ENCODE data around the gene REXO4.
"Not testable (repeated sequence)": the region's sequence is repeated elsewhere in the genome, so short reads cannot be mapped to it uniquely, and the experiment has no call there.

Gene REXO4, protein sequence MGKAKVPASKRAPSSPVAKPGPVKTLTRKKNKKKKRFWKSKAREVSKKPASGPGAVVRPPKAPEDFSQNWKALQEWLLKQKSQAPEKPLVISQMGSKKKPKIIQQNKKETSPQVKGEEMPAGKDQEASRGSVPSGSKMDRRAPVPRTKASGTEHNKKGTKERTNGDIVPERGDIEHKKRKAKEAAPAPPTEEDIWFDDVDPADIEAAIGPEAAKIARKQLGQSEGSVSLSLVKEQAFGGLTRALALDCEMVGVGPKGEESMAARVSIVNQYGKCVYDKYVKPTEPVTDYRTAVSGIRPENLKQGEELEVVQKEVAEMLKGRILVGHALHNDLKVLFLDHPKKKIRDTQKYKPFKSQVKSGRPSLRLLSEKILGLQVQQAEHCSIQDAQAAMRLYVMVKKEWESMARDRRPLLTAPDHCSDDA

DNA sequence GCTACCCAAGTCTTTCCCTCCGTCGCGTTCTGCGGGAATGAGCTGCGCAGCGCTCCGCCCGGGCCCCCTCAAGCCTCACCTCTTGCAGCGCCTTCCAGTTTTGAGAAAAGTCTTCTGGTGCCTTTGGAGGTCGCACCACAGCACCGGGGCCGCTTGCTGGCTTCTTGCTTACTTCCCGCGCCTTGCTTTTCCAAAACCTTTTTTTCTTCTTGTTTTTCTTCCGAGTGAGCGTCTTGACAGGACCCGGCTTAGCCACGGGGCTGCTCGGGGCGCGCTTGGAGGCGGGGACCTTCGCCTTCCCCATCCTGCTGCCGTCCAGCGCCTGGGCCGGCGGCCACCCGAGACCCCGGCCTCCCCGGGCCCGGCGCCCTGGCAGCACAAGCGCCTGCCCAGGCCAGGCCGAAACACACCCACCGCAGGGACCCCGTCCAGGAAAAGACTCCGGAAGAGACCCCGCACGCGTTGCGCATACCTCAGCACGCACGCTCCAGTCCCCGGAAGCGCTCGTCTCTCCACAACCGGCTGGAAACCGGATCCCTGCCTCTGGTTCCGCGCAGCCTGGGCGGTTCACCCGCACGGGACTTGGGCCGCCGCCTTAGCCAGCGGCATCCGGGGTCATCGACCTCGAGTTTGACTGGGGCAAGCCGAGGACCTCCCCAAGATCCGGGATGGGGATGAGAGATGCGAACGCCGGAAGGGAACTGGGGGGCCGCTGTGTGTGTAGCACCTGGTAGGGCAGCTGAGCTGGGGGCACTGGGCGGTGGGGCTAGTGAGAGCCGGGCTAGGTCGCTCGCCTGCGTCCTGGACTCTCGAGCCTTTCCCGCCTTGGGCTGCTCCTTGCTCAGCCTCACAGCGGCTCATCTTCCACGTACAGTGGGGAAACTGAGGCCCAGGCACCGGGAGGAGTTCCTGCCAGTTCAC lies at the start of gene REXO4:
Gene REXO4 (minus strand): TSS at position 470 of the 921 bp plus-strand sequence. CDS start 166 bp downstream, at position 304.
- peak; percentile 68 for DNase-seq (ENCODE audit: low read depth)

DNA sequence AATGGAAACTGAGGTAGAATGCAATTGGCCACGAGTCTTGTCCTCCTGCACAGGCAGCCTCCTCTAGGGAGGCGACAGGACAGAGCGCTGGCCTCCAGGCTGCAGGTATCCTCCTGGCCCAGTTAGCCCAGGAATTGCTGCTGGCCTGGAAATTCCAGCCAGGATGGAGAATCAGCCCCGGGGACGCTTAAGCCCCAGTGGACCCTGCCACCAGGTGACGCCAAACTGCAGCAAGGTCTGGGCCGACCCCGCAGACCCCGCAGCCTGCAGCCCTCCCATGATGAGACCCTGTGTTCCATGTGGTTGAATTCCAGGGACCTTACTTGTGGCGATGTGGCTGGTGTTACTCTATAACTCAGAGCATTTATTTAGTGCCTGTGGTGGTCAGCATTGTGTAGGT lies 49.3 kb upstream of the REXO4 start:
- no peak for DNase-seq (ENCODE audit: low read depth)

DNA sequence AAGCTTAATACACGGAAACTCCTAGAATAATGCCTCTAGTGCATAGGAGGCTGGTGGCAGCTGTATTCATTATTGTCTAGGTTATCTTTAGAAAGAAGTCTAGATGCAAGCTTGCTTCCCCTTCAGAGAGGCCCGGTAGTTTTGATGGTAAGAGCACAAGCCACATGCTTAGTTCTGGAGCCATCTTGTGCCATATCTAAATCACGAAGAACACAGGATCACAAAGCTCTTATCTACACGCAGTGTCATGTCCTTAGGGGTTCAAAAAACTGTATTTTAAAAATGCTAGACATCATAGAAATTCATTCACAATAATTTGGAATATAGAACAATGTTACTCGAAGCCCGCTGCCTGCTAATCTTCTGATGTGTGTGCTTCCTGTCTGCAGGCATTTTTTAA lies 48.2 kb upstream of the REXO4 start:
- DNase-seq (ENCODE audit: low read depth), result no peak

DNA sequence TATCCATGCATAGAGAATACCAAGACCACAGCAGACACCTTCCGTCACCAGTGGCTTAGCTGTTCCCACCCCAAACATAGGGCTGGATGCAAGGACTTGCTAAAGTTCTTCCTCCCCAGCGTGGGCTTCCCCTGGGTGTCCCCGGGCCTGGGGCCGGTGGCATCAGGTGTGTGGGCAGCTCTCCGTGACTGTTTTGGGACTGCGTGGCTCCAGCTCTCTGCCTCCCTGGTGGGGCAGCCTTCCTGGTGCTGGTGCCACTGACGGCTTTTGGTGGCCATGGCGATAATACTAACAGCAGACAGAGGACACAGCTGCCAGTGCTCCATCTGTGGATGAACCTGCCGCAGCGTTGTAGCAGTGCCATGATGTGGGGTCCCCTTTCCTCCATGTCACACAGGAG lies 46.8 kb upstream of the REXO4 start:
- DNase-seq (ENCODE audit: low read depth), result no peak

DNA sequence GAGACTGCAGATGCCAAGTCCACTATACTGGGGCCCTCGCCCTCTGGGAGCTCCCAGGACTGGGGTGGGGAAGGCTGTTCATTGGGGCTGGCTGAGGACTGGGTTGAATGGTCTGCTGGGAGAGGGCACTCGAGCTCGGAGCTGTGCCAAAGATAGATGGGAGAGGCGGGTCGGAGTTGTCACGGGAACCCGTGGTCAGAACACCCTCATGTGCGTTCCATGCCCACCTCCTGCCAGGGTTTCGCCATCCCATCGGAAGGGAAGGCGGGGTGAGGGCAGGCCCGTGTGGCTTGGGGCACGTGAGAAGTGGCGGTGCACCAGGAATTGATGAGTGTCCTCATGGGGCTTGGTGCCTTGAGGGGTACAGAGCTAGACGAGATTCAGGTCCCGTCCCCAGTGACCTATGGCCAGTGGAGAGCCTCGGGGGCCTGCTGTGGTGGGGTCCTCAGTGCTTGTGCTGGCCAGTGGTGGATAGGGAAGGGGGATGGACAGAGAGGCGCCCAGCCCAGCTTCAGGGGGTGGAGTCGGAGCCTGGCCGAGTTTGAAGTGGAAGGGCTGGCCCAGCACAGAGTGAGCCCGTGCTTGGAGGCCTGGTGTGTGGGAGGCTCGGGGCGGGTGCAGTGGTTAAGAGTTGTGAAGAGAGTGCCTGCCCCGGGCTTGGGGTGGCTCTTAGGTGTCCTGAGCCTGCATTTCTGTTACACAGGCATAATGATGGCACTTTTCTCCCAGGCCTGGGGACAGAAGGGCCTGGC lies 46.2 kb upstream of the REXO4 start:
- DNase-seq (ENCODE audit: low read depth), result no peak

DNA sequence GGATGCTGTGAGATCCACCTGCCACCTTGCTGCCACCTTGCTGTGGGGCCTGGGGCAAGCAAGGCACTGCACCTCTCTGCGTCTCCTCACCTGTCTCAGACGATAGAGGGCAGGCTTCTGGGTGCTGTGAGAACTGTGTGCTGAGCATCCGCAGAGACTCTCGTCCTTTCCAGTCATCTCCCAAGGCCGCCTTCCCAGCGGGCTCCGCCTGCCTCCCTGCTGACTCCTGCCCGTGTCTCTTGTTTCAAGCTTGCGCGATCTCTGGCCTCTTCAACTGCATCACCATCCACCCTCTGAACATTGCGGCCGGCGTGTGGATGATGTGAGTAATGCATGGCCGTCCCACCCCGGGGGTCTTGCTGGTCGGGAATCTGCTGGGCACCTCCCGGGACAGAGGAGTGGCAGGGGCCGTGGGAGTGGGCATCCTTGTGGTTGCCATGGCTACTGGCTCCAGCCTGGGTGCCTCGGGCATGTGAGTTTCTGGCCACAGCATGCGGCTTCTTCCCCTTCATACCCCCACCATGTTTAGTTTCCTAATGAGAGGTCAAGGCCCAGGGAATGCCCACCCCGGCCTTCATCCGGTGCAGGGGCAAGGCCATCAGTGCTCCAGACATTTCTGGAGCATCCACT lies 45.5 kb upstream of the REXO4 start:
- no peak for DNase-seq (ENCODE audit: low read depth)

DNA sequence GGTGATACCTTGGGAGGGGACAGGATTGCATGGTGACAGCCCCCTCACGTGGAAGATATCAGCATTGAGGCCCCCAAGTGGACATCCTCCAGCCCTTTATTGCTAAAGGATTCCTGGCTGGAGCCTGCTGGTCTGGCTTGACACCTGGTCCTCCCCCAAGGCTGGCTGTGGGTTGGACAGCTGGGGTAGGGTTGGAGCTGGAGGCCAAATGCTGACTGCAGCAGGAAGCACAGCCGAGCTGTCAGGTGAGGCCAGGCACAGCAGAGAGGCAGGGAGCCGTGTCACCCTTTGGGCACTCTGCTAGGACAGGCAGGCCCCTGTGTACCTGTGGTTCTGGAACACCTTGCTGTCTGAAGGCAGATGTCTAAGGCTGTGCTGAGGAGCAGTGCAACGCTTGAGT lies 44.2 kb upstream of the REXO4 start:
- no peak for DNase-seq (ENCODE audit: low read depth)

DNA sequence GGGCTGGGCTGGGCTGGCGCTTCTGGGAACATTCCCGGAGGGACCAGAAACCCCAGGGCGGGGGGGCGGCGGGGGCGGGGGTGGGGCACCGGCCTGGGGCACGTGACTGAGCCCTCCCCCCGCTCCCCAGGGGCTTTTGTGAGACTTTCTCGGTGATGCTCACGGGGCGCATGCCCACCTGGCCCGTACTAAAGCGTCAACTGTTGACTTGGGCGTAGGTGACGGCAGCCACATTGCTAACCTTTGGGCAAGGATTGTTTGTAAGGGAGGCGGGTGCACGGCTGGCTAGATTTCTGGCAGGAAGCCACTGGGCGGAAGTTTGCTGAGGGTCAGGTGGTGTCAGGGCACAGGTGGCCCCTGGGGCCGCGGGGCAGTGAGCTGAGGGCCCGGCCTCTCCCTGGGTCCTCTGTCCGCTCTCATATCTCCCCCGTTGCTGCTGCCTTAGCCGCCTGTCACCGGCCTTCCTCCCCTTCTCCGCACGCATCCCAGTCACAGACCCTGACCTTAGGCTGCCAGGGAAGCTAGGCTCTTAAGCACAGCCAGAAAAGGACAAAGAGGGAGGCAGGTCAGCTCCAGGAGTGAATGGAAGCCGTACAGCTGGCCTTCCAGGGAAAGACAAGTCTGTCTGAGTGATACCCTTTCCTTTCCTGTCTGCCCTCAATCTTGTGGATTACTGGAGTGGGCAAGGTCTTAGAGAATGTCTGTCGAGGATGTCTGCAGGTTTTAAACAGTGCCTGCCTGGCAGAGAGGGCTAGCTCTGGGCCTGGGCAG lies 42.8 kb upstream of the REXO4 start:
- DNase-seq (ENCODE audit: low read depth), result no peak

DNA sequence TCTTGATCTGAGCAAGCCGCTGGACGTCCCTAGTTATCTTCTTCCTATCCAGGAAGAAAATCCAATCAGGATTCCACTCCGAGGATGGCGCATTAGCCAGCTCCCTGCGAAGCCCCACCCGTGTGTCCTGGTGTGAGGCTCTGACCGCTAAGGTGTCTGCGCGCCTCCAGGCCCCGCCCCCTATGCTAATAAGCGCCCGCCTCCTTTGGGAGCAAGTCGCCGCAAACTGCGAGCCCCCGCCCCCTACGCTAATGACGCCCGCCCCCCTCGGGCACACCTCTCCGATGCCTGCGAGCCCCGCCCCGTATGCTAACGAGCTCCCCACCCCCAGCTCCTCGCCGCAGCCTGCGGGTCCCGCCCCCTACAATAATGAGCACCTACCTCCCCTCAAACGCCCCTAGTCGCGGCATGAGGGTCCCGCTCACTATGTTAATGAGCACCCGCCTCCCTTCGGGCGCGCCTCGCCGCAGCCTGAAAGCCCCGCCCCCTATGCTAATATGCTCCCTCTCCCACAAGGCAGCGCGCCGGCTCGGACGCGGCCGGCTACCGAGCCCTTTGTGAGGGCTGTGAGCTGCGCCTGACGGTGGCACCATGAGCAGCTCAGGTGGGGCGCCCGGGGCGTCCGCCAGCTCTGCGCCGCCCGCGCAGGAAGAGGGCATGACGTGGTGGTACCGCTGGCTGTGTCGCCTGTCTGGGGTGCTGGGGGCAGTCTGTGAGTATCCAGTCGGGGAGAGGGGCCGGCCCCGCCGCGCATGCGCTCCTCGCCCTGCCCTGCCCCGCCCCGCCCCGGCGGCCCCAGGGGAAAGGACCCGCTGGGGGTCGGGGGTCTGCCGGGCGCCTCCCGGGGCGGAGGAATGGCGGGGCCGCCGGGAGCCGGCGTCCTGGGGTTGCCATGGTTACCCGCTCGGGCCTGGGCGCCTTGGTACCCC lies 41.9 kb upstream of the REXO4 start, which contains the start of gene CACFD1:
Gene CACFD1 (plus strand): TSS at position 503 of the 929 bp plus-strand sequence. CDS start 89 bp downstream, at position 592.
- peak; percentile 87 for DNase-seq (ENCODE audit: low read depth)

DNA sequence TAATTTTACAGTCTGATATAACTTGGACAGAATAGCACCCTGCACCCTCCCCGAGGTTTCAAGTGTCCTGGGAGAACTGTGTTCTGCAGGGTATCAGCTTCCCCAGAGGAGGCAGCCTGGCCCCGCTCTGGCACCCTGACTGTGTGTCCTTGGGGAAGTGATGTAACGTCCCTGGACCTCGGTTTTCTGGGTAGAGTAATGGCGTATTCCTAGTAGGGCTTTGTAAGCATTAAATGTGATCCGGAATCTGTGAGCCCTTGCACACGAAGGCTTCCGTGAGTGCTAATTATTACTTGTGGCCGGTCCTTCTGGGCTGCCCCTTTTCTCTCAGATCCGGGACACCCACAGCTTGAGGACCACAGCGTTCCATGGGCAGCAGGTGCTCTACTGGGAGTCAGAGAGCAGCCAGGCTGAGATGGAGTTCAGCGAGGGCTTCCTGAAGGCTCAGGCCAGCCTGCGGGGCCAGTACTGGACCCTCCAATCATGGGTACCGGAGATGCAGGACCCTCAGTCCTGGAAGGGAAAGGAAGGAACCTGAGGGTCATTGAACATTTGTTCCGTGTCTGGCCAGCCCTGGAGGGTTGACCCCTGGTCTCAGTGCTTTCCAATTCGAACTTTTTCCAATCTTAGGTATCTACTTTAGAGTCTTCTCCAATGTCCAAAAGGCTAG lies 41.0 kb upstream of the REXO4 start:
- DNase-seq (ENCODE audit: low read depth), result no peak

DNA sequence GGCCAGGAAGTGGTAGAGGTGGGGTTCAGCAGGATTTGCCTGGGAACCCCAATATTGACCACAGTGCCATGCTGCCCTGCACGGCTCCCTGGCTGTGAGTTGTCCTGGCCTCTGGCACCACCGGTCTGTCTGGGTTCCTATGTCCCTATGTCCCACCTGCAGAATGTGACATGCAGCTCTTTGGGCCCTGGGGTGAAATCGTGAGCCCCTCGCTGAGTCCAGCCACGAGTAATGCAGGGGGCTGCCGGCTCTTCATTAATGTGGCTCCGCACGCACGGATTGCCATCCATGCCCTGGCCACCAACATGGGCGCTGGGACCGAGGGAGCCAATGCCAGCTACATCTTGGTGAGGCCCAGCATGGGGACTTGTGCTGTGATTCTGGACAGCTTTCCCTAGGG lies 39.9 kb upstream of the REXO4 start:
- no peak for DNase-seq (ENCODE audit: low read depth)

DNA sequence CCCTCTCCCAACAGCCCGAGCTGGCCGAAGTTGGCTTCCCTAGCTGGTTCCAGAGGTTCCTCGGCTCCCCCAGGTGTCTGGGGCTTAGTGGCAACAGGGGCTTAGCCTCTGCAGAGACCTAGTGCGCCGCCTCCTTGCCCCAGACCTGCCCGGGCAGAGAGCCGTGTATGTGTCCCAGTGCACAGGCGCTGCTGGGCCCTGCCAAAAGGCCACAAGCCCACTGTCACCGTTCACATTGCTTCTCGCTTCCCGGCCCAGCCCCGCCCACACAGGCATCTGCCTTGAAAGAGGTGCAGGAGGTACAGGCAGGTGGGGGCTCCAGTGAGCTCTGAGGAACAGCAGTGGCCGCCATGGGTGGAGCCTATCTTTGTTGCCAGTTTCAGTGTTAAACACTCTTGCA lies 39.4 kb upstream of the REXO4 start:
- DNase-seq (ENCODE audit: low read depth), result no peak

DNA sequence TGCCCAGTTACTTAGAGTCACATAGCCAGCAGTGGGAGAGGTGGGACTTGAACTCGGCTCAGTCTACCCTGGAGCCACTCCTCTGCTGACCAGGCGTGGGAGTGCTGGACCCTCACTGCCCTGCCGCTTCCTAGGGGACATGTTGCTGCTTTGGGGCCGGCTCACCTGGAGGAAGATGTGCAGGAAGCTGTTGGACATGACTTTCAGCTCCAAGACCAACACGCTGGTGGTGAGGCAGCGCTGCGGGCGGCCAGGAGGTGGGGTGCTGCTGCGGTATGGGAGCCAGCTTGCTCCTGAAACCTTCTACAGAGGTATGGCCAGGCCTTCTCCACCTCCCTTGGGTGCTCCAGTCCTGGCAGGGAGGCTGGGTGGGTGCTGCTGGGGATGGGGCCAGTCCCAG lies 38.6 kb upstream of the REXO4 start:
- DNase-seq (ENCODE audit: low read depth), result no peak

DNA sequence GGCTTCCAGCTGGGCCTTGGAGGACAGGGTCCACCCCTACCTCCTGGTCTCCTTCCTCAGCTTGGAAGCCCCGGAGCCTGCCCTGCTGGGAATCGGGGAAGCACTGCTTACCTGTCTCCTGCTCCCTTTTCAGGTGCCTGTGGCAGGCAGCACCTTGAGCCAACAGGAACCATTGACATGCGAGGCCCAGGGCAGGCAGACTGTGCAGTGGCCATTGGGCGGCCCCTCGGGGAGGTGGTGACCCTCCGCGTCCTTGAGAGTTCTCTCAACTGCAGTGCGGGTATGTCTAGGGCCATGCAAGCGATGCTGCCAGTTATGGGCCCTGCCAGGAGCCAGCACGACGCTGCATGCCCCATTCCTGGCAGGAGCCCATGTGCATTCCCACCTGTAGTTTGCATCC lies 38.1 kb upstream of the REXO4 start:
- DNase-seq (ENCODE audit: low read depth), result no peak

DNA sequence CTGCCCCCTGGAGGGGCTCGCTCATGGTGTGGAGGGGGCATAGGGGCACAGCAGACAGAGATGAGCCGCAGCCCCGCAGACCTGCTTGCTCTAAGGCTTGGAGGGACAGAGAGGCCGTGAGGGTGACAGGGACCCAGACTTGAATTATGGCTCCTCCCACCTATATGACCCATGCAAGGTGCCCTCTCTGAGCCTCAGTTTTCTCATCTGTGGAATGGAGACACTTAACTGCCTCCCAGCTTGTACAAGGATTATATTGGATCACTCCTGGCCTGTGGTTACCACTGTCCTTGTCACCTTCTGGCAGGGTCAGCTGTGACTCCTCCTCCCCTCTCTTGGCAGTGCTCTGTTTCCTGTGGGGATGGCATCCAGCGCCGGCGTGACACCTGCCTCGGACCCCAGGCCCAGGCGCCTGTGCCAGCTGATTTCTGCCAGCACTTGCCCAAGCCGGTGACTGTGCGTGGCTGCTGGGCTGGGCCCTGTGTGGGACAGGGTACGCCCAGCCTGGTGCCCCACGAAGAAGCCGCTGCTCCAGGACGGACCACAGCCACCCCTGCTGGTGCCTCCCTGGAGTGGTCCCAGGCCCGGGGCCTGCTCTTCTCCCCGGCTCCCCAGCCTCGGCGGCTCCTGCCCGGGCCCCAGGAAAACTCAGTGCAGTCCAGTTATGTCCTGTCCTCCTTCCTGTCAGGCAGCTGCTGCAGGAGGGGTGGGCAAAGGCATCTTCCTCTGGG lies 37.3 kb upstream of the REXO4 start:
- DNase-seq (ENCODE audit: low read depth), result no peak

DNA sequence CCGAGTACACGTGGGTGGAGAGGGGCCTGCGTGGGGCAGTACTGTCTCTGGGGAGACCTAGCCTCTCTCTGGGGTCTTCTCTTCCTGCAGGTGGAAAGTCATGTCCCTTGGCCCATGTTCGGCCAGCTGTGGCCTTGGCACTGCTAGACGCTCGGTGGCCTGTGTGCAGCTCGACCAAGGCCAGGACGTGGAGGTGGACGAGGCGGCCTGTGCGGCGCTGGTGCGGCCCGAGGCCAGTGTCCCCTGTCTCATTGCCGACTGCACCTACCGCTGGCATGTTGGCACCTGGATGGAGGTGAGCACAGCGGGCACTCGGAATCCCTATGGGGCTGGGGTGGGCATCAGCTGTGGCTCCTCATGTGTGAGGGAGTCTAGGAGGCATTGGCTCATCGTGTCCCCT lies 36.5 kb upstream of the REXO4 start:
- no peak for DNase-seq (ENCODE audit: low read depth)

DNA sequence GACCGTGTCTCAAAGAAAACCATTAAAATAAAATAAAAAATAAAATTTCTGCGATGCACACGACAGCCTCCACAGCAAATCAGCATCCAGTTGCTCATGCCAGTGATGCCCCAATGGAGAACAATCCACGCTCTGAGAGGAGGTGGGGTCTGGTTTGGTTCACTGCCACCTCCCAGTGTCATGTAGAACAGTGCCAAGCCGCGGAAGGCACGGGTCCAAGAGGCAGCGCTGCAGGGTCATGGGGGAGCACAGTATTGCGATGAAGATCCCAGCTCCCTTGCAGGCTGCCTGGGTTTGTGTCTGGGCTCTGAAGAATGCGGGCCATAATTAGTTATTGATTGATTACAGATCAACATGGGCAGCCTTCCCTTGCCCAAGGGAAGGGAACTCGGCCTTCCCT lies 35.8 kb upstream of the REXO4 start:
- DNase-seq (ENCODE audit: low read depth), result no peak

DNA sequence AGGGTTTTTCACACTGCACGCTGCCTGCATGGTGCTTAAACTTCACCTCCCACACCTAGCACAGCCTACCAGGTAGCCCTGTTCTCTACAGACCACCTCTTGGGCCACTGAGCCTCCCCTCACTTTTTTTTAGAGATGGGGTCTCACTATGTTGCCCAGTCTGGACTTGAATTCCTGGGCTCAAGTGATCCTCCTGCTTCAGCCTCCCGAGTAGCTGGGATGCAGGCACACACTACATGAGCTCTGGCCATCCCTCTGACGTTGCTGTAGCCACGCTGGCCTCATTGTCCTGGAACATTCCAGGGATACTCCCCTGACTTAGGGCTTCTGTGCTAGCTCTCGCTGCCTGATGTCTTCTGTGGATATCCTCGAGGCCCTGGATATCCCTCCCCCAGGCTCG lies 34.8 kb upstream of the REXO4 start:
- DNase-seq (ENCODE audit: low read depth), result no peak

DNA sequence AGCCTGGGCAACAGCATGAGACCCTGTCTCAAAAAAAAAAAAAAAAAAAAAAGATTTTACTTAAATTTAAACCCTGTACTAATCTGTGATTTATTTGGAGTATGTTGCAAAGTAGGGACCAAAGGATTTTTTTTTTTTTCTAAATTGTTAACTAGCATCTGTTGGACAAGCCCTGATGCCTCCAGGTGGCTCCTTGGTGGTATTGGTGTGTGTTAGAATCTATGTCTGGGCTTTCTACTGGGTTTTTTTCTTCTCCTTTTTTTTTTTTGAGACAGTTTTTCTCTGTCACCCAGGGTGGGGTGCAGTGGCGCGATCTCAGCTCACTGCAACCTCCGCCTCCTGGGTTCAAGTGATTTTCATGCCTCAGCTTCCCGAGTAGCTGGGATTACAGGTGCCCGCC lies 34.1 kb upstream of the REXO4 start:
- DNase-seq (ENCODE audit: low read depth), result not testable (repeated sequence)

Data from stimulated activated CD4-positive, alpha-beta T cell treated with anti-CD3 and anti-CD28 coated beads, Interleukin-2, amount 100 ng/mL, for 4 hours (primary cell).